GM18508 (cell line): ENCODE measurements around the gene STPG3.

Experiments
- ATAC-seq: cut with Tn5 transposase; IDR thresholded peaks from one replicate; pipeline ENCODE4 v1.9.1; 2021; ENCODE audit warnings: moderate number of reproducible peaks; ENCODE audit not compliant: insufficient read depth, unreplicated experiment

The STPG3 gene

GRCh38 chr9:137251194-137251461, at the start of gene STPG3:
Gene STPG3, plus strand, starts transcription at chr9:137251286. Its CDS starts 1 bp downstream, at chr9:137251287.
- ATAC-seq, result no peak

- ATAC-seq, result no peak
Measured at GRCh38 chr9:137202966-137203365, 48.1 kb upstream of the STPG3 start.

- no peak for ATAC-seq
Measured at GRCh38 chr9:137204731-137205125, 46.4 kb upstream of the STPG3 start.

GRCh38 chr9:137205126-137206069, 45.7 kb upstream of the STPG3 start, which contains the start of the genes NDOR1 and TMEM203:
Gene NDOR1, plus strand, starts transcription at chr9:137205700. Its CDS starts 78 bp downstream, at chr9:137205778.
Gene TMEM203, minus strand, starts transcription at chr9:137205648. Its CDS starts 234 bp downstream, at chr9:137205414.
- ATAC-seq, result no peak

- no peak for ATAC-seq
Measured at GRCh38 chr9:137206602-137207001, 44.5 kb upstream of the STPG3 start.

- ATAC-seq, result no peak
Measured at GRCh38 chr9:137211532-137211931, 39.6 kb upstream of the STPG3 start.

GRCh38 chr9:137212520-137212919, 38.6 kb upstream of the STPG3 start:
- ATAC-seq, result no peak

- no peak for ATAC-seq
Measured at GRCh38 chr9:137213160-137214060, 37.7 kb upstream of the STPG3 start.

GRCh38 chr9:137214620-137215019, 36.5 kb upstream of the STPG3 start:
- ATAC-seq, result no peak

- ATAC-seq, result no peak
Measured at GRCh38 chr9:137215196-137215986, 35.7 kb upstream of the STPG3 start.

GRCh38 chr9:137216188-137216965, 34.7 kb upstream of the STPG3 start:
- ATAC-seq, result no peak

GRCh38 chr9:137217276-137218211, 33.5 kb upstream of the STPG3 start:
- ATAC-seq, result no peak

- no peak for ATAC-seq
Measured at GRCh38 chr9:137218212-137218753, 32.8 kb upstream of the STPG3 start.

- no peak for ATAC-seq
Measured at GRCh38 chr9:137218754-137219271, 32.3 kb upstream of the STPG3 start.

- ATAC-seq, result no peak
Measured at GRCh38 chr9:137219757-137220316, 31.2 kb upstream of the STPG3 start.

- ATAC-seq, result no peak
Measured at GRCh38 chr9:137220317-137221094, 30.6 kb upstream of the STPG3 start.

GRCh38 chr9:137221095-137221505, 30.0 kb upstream of the STPG3 start:
- ATAC-seq, result no peak
